H9 (cell line): ENCODE data around the gene FLNC. TPM values are rescaled to one million over a fixed set of nuclear protein-coding genes. Genes with fewer than 3 reads are reported as not detected.

Experiments
- DNase-seq: peaks from one replicate; pipeline ENCODE4 v3.0.0-alpha.2; 2017
- H2AFZ ChIP-seq: one replicate; pipeline ENCODE4 v1.6.1; 2013; ENCODE audit warnings: mild to moderate bottlenecking, low read length, control low read depth, moderate library complexity
- H2AK5ac ChIP-seq: 2 replicates; pipeline ENCODE4 v1.6.1; 2013; ENCODE audit warnings: low read length, control low read depth, mixed read lengths; ENCODE audit not compliant: insufficient read length
- H2BK120ac ChIP-seq: one replicate; pipeline ENCODE4 v1.6.1; 2013; ENCODE audit warnings: low read depth, mild to moderate bottlenecking, low read length, control low read depth, inconsistent platforms; ENCODE audit not compliant: poor library complexity, severe bottlenecking
- H2BK12ac ChIP-seq: 2 replicates; pipeline ENCODE4 v1.6.1; 2013; ENCODE audit warnings: low read length, control low read depth, mixed read lengths, low read depth; ENCODE audit not compliant: insufficient read length
- H2BK15ac ChIP-seq: 2 replicates; pipeline ENCODE4 v1.6.1; 2013; ENCODE audit warnings: low read depth, low read length, control low read depth
- H2BK20ac ChIP-seq: one replicate; pipeline ENCODE4 v1.6.1; 2013; ENCODE audit warnings: low read depth, mild to moderate bottlenecking, low read length, control low read depth, inconsistent platforms; ENCODE audit not compliant: poor library complexity, severe bottlenecking
- H2BK5ac ChIP-seq: 2 replicates; pipeline ENCODE4 v1.6.1; 2013; ENCODE audit warnings: low read length, control low read depth, mixed read lengths; ENCODE audit not compliant: insufficient read length
- H3K14ac ChIP-seq: 2 replicates; pipeline ENCODE4 v1.6.1; 2013; ENCODE audit warnings: low read length, control low read depth; ENCODE audit not compliant: insufficient read depth
- H3K18ac ChIP-seq: 2 replicates; pipeline ENCODE4 v1.6.1; 2013; ENCODE audit warnings: low read depth, mild to moderate bottlenecking, mixed read lengths, low read length, control low read depth; ENCODE audit not compliant: insufficient read length
- H3K23ac ChIP-seq: 2 replicates; pipeline ENCODE4 v1.6.1; 2013; ENCODE audit warnings: low read length, control low read depth, mixed read lengths, low read depth; ENCODE audit not compliant: insufficient read length
- H3K23me2 ChIP-seq: 2 replicates; pipeline ENCODE4 v1.6.1; 2013; ENCODE audit warnings: low read depth, mild to moderate bottlenecking, mixed read lengths, low read length, control low read depth; ENCODE audit not compliant: insufficient read length, poor library complexity, severe bottlenecking
- H3K27ac ChIP-seq: 2 replicates; pipeline ENCODE4 v1.5.1; 2013; ENCODE audit warnings: low read length, control low read depth, mixed read lengths, low read depth; ENCODE audit not compliant: insufficient read length
- H3K27me3 ChIP-seq: 2 replicates; pipeline ENCODE4 v1.6.1; 2013; ENCODE audit warnings: low read length, control low read depth, inconsistent platforms; ENCODE audit not compliant: insufficient read depth
- H3K4ac ChIP-seq: 2 replicates; pipeline ENCODE4 v1.6.1; 2013; ENCODE audit warnings: low read depth, mild to moderate bottlenecking, control low read depth, inconsistent platforms, low read length, moderate library complexity
- H3K4me1 ChIP-seq: 2 replicates; pipeline ENCODE4 v1.6.1; 2013; ENCODE audit warnings: low read length, control low read depth, inconsistent platforms; ENCODE audit not compliant: insufficient read depth
- H3K4me2 ChIP-seq: 2 replicates; pipeline ENCODE4 v1.6.1; 2013; ENCODE audit warnings: low read length, control low read depth, mixed read lengths; ENCODE audit not compliant: insufficient read length, insufficient read depth
- H3K56ac ChIP-seq: 2 replicates; pipeline ENCODE4 v1.6.1; 2013; ENCODE audit warnings: low read depth, mild to moderate bottlenecking, mixed read lengths, low read length, control low read depth; ENCODE audit not compliant: insufficient read length
- H3K79me1 ChIP-seq: 2 replicates; pipeline ENCODE4 v1.6.1; 2013; ENCODE audit warnings: low read depth, mild to moderate bottlenecking, moderate library complexity, low read length, control low read depth, inconsistent platforms; ENCODE audit not compliant: insufficient read depth, poor library complexity, severe bottlenecking
- H3K79me2 ChIP-seq: 2 replicates; pipeline ENCODE4 v1.6.1; 2013; ENCODE audit warnings: low read length, control low read depth, inconsistent platforms; ENCODE audit not compliant: insufficient read depth
- H3K9ac ChIP-seq: 2 replicates; pipeline ENCODE4 v1.6.1; 2013; ENCODE audit warnings: low read length, control low read depth, mixed read lengths; ENCODE audit not compliant: insufficient read length; ENCODE audit errors: extremely low read depth
- H3K9me3 ChIP-seq: one replicate; pipeline ENCODE4 v1.6.1; 2013; ENCODE audit warnings: low read depth, low read length, inconsistent platforms; ENCODE audit not compliant: control insufficient read depth
- H3T11ph ChIP-seq: one replicate; pipeline ENCODE4 v1.6.1; 2013; ENCODE audit warnings: mild to moderate bottlenecking, low read length, control low read depth, inconsistent platforms
- H4K20me1 ChIP-seq: one replicate; pipeline ENCODE4 v1.6.1; 2013; ENCODE audit not compliant: control insufficient read depth, insufficient read length, insufficient read depth
- H4K5ac ChIP-seq: 2 replicates; pipeline ENCODE4 v1.6.1; 2013; ENCODE audit warnings: low read depth, mild to moderate bottlenecking, mixed read lengths, low read length, control low read depth; ENCODE audit not compliant: insufficient read length
- H4K8ac ChIP-seq: replicated peaks from 2 replicates; pipeline ENCODE4 v1.6.1; 2013; ENCODE audit warnings: low read length, control low read depth, mixed read lengths, low read depth; ENCODE audit not compliant: insufficient read length
- H4K91ac ChIP-seq: 2 replicates; pipeline ENCODE4 v1.6.1; 2013; ENCODE audit warnings: low read depth, mild to moderate bottlenecking, moderate library complexity, mixed read lengths, low read length, control low read depth; ENCODE audit not compliant: insufficient read length
- H3K27ac Mint-ChIP-seq, 3 experiments: 2 replicates in 2 of 3; 3 replicates in 1 of 3; pipeline ENCODE4 v1.8.0; 2020 to 2021; ENCODE audit warnings: mixed read lengths in 3 of 3, mild to moderate bottlenecking in 1 of 3, moderate library complexity in 1 of 3
- H3K27me3 Mint-ChIP-seq: 2 replicates; pipeline ENCODE4 v1.8.0; 2021; ENCODE audit warnings: low read depth, mild to moderate bottlenecking, moderate library complexity, mixed read lengths
- H3K36me3 Mint-ChIP-seq, 3 experiments: 2 replicates in 2 of 3; 3 replicates in 1 of 3; pipeline ENCODE4 v1.8.0; 2020 to 2021; ENCODE audit warnings: low read depth in 3 of 3, mixed read lengths in 3 of 3; ENCODE audit not compliant: insufficient read depth in 1 of 3
- H3K4me1 Mint-ChIP-seq, 2 experiments: 2 replicates each; pipeline ENCODE4 v1.8.0; 2020; ENCODE audit warnings: mixed read lengths in 2 of 2
- H3K4me3 Mint-ChIP-seq, 2 experiments: 2 replicates in 1 of 2; 3 replicates in 1 of 2; pipeline ENCODE4 v1.8.0; 2020 to 2021; ENCODE audit warnings: mild to moderate bottlenecking in 2 of 2, mixed read lengths in 2 of 2, moderate library complexity in 1 of 2
- H3K9me3 Mint-ChIP-seq, 2 experiments: 2 replicates in 1 of 2; 3 replicates in 1 of 2; pipeline ENCODE4 v1.8.0; 2020; ENCODE audit warnings: mild to moderate bottlenecking in 2 of 2, mixed read lengths in 2 of 2, moderate library complexity in 1 of 2
- CTCF ChIP-seq: fragments of 200-600 bp; sonication (generic); conservative IDR thresholded peaks from 3 replicates; pipeline ENCODE4 v1.8.0; 2021; ENCODE audit warnings: antibody characterized with exemption, mild to moderate bottlenecking
- WGBS: extraction: QIAGEN DNeasy Blood & Tissue Kit; methylation state at CpG from one replicate; pipeline ENCODE4 v1.1.7; 2013; ENCODE audit warnings: missing lambda C conversion rate, low lambda C conversion rate, mixed read lengths; ENCODE audit not compliant: insufficient read length; ENCODE audit errors: extremely low coverage; 5-methylcytosine and 5-hydroxymethylcytosine counted together
- total RNA-seq: library from RNA; stranded (reverse); gene quantifications from 2 replicates; pipeline ENCODE4 v1.2.1, GENCODE V29; 2021

Gene FLNC
- total RNA-seq, 1 experiment from 2014 or later, result 12.2 TPM

GRCh38 chr7:128886391-128887168 lies 56.4 kb downstream of the FLNC start:
- no peak overlapping the region for H2BK5ac ChIP-seq
- H3K27me3 ChIP-seq, result no peaks in the 10 kb centered on the region
- no peak overlapping the region for H3K18ac ChIP-seq
- no peaks in the 10 kb centered on the region for H3K79me2 ChIP-seq
- no peaks in the 10 kb centered on the region for H3K4me1 ChIP-seq
- no peak for DNase-seq
- Mint-ChIP-seq H3K36me3 (peaks cover 0 to 2% (median 0%) of the 10 kb centered on the region in 3 experiments; a peak in 3 of 7 replicates), H3K27ac (no peak overlapping the region), H3K4me1 (peaks cover 4 to 6% of the 10 kb centered on the region in 2 experiments; a peak in 3 of 4 replicates), H3K27me3 (peaks cover 7% of the 10 kb centered on the region), H3K9me3 (0 out of 5 replicates have a peak, but pooled peaks cover 0 to 4% of the 10 kb centered on the region in 2 experiments), H3K4me3 (no peak overlapping the region)
- H2BK120ac ChIP-seq, result no peak overlapping the region
- H3K9ac ChIP-seq, result no peak overlapping the region
- no peak overlapping the region for H3K4ac ChIP-seq
- no peaks in the 10 kb centered on the region for H3K9me3 ChIP-seq
- H4K5ac ChIP-seq, result no peak overlapping the region
- H3K14ac ChIP-seq, result no peak overlapping the region; the same call in 1 of the 2 replicates
- H3K79me1 ChIP-seq, result no peaks in the 10 kb centered on the region
- TF ChIP-seq CTCF, result no peak
- H3K27ac ChIP-seq, result no peak overlapping the region
- no peaks in the 10 kb centered on the region for H4K20me1 ChIP-seq
- no peak overlapping the region for H2AK5ac ChIP-seq
- H3K56ac ChIP-seq, result no peak overlapping the region
- no peak overlapping the region for H4K8ac ChIP-seq
- H4K91ac ChIP-seq, result no peak overlapping the region
- no peak overlapping the region for H2BK12ac ChIP-seq
- no CpG with 5 or more reads among the region's 14 CpGs for WGBS
- no peak overlapping the region for H3K4me2 ChIP-seq
- no peak overlapping the region for H3K23ac ChIP-seq
- no peak overlapping the region for H2AFZ ChIP-seq
- no peak overlapping the region for H2BK15ac ChIP-seq
- peaks cover 7% of the 10 kb centered on the region for H3K23me2 ChIP-seq
- H2BK20ac ChIP-seq, result no peak overlapping the region
- no peak overlapping the region for H3T11ph ChIP-seq
